H1 (cell line): Measurements from ENCODE around the gene CHD3. TPM values are rescaled to one million over a fixed set of nuclear protein-coding genes. Genes with fewer than 3 reads are reported as not detected.

Experiments
- ASH2L ChIP-seq: fragments of 200-600, 300-600 bp; sonication (generic); IDR thresholded peaks from one replicate; pipeline ENCODE4 v1.7.1; 2017; ENCODE audit warnings: low read length
- ATF2 ChIP-seq: IDR thresholded peaks from 2 replicates; pipeline ENCODE4 v1.6.1; 2012; ENCODE audit warnings: low read length, inconsistent platforms
- CHD1 ChIP-seq: IDR thresholded peaks from 2 replicates; pipeline ENCODE4 v1.6.1; 2012; ENCODE audit warnings: low read depth, low read length, improper control_type of control experiment
- CTCF ChIP-seq, 3 experiments: IDR thresholded peaks; 1 replicate in 2 of 3; 2 replicates in 1 of 3; pipeline versions ENCODE4 v1.5.1 to v1.6.1; 2011; ENCODE audit warnings: low read length in 3 of 3, mild to moderate bottlenecking in 3 of 3, inconsistent platforms in 2 of 3, low read depth in 1 of 3, moderate library complexity in 1 of 3; ENCODE audit not compliant: insufficient read depth in 1 of 3; ENCODE audit errors: control extremely low read depth in 1 of 3
- MAX ChIP-seq: IDR thresholded peaks from 2 replicates; pipeline ENCODE4 v1.6.1; 2012; ENCODE audit warnings: inconsistent platforms
- PHF8 ChIP-seq: fragments of 200-600 bp; sonication (generic); conservative IDR thresholded peaks from 2 replicates; pipeline ENCODE4 v1.7.1; 2012; ENCODE audit warnings: low read depth, mild to moderate bottlenecking, inconsistent platforms, low read length, moderate library complexity
- POLR2A ChIP-seq, 2 experiments: IDR thresholded peaks; 1 replicate in 1 of 2; 2 replicates in 1 of 2; pipeline ENCODE4 v1.6.1; 2011; ENCODE audit warnings: low read depth in 2 of 2, low read length in 2 of 2, mild to moderate bottlenecking in 2 of 2; ENCODE audit errors: control extremely low read depth in 1 of 2
- RFX5 ChIP-seq: IDR thresholded peaks from 2 replicates; pipeline ENCODE4 v1.6.1; 2011; ENCODE audit warnings: low read depth, low read length, improper control_type of control experiment, borderline replicate concordance
- SP1 ChIP-seq: IDR thresholded peaks from 2 replicates; pipeline ENCODE4 v1.6.1; 2011; ENCODE audit warnings: low read depth, low read length
- SP4 ChIP-seq: IDR thresholded peaks from 2 replicates; pipeline ENCODE4 v1.6.1; 2012; ENCODE audit warnings: low read length, inconsistent platforms
- SRF ChIP-seq: IDR thresholded peaks from 2 replicates; pipeline ENCODE4 v1.6.1; 2011; ENCODE audit warnings: mild to moderate bottlenecking, low read depth, low read length, moderate library complexity
- TAF1 ChIP-seq: IDR thresholded peaks from 2 replicates; pipeline ENCODE4 v1.6.1; 2011; ENCODE audit warnings: mild to moderate bottlenecking, low read depth, low read length
- TAF7 ChIP-seq: optimal IDR thresholded peaks from 2 replicates; pipeline ENCODE3; 2011; ENCODE audit warnings: low read depth, mild to moderate bottlenecking, inconsistent platforms, low read length, moderate library complexity, borderline replicate concordance
- TBP ChIP-seq: IDR thresholded peaks from 2 replicates; pipeline ENCODE4 v1.6.1; 2011; ENCODE audit warnings: low read depth, low read length, improper control_type of control experiment
- USF2 ChIP-seq: IDR thresholded peaks from 2 replicates; pipeline ENCODE4 v1.6.1; 2011; ENCODE audit warnings: low read length, improper control_type of control experiment
- polyA plus RNA-seq, 7 experiments: library from polyadenylated mRNA; depleted of rRNA in 3 of 7; stranded (reverse) in 5 of 7; unstranded in 2 of 7; fragments of >200 nt in 5 of 7; fragments of 200-250 nt in 2 of 7; gene quantifications; 1 replicate in 5 of 7; 2 replicates in 1 of 7; 4 replicates in 1 of 7; pipeline versions ENCODE4 v1.2.1 to v1.2.3, GENCODE V29; 2011 to 2013; ENCODE audit warnings: missing spikeins in 2 of 7, mixed read lengths in 2 of 7
- total RNA-seq: library from RNA; stranded (reverse); fragmentation: NEBNext Ultra II Directional; extraction: Animal tissue kit (Norgen Biotek cat#: 25700); gene quantifications from 2 replicates; pipeline ENCODE4 v1.2.1, GENCODE V29; 2021

CHD3 gene
- total and polyA plus RNA-seq, 2 of the 8 experiments (the other 6 are each of a cell fraction or from before 2014, with no cell fraction given), result 12.3 to 12.9 TPM

GRCh38 chr17:7844292-7845154 lies 44.1 kb upstream of the CHD3 start (continued):
- no peak for TF ChIP-seq CTCF (IDR thresholded peaks at IDR 0.05; ENCODE audit: control extremely low read depth in 1 of 3, insufficient read depth in 1 of 3, low read depth in 1 of 3, low read length in 3 of 3)
- no peak for TF ChIP-seq CHD1
- TF ChIP-seq USF2, result no peak
- TF ChIP-seq TAF1, result no peak
- TF ChIP-seq SP1, result peak; percentile 86
- TF ChIP-seq SP4, result no peak
- peak in 1 of 2 experiments; percentile 20; a peak in 1 of 3 replicates for TF ChIP-seq POLR2A (IDR thresholded peaks at IDR 0.05; ENCODE audit: control extremely low read depth in 1 of 2, low read depth in 2 of 2, low read length in 2 of 2)
- 0 out of 2 replicates have a peak, but pooled peaks have one; percentile 38 for TF ChIP-seq MAX
- TF ChIP-seq PHF8, result 0 out of 2 replicates have a peak, but pooled peaks have one; percentile 7
- TF ChIP-seq ASH2L, result peak; percentile 21
- TF ChIP-seq ATF2, result no peak
- no peak for TF ChIP-seq TAF7
- TF ChIP-seq RFX5, result peak; percentile 77; the same call in 1 of the 2 replicates
- TF ChIP-seq TBP, result 0 out of 2 replicates have a peak, but pooled peaks have one; percentile 34
- no peak for TF ChIP-seq SRF
- TF ChIP-seq, all 59 proteins: peak for 13
